Neural cell (in vitro differentiated cells): ENCODE data around the gene LIN37. TPM values are rescaled to one million over a fixed set of nuclear protein-coding genes. Genes with fewer than 3 reads are reported as not detected.

ENCODE experiments used
- H2AFZ ChIP-seq: fragments of 200-600, 300-800 bp; sonication (generic), shearing (Covaris generic); 2 replicates; pipeline ENCODE4 v1.6.0; 2014; ENCODE audit warnings: low read depth, mild to moderate bottlenecking, antibody characterized with exemption, low read length, moderate library complexity
- H3F3A ChIP-seq: fragments of 200-600 bp; shearing (Covaris generic); 2 replicates; pipeline ENCODE4 v1.6.1; 2016; ENCODE audit warnings: mild to moderate bottlenecking, moderate library complexity, mixed read lengths, antibody characterized with exemption, low read length; ENCODE audit not compliant: insufficient read depth, poor library complexity, severe bottlenecking
- H3K27ac ChIP-seq: fragments of 200-600, 300-800 bp; sonication (generic), shearing (Covaris generic); 2 replicates; pipeline ENCODE4 v1.5.1; 2014; ENCODE audit warnings: mild to moderate bottlenecking, low read length, moderate library complexity
- H3K27me3 ChIP-seq: fragments of 300-800, 200-600 bp; sonication (generic), shearing (Covaris generic); 2 replicates; pipeline ENCODE4 v1.6.0; 2014; ENCODE audit warnings: mild to moderate bottlenecking, low read depth, low read length, moderate library complexity; ENCODE audit not compliant: insufficient read depth
- H3K36me3 ChIP-seq: fragments of 300-800, 200-600 bp; sonication (generic), shearing (Covaris generic); 2 replicates; pipeline ENCODE4 v1.5.1; 2014; ENCODE audit warnings: mild to moderate bottlenecking, antibody characterized with exemption, low read length, moderate library complexity; ENCODE audit not compliant: insufficient read depth
- H3K4me2 ChIP-seq: fragments of 300-800, 200-600 bp; sonication (generic), shearing (Covaris generic); 2 replicates; pipeline ENCODE4 v1.6.0; 2014; ENCODE audit warnings: mild to moderate bottlenecking, low read length
- H3K4me3 ChIP-seq: fragments of 300-800, 200-600 bp; sonication (generic), shearing (Covaris generic); 2 replicates; pipeline ENCODE4 v1.5.1; 2014; ENCODE audit warnings: mild to moderate bottlenecking, low read length, moderate library complexity
- H3K79me2 ChIP-seq: fragments of 200-600 bp; shearing (Covaris generic); replicated peaks from 2 replicates; pipeline ENCODE4 v1.6.0; 2014; ENCODE audit warnings: mild to moderate bottlenecking, low read length, moderate library complexity; ENCODE audit not compliant: insufficient read depth
- H3K9ac ChIP-seq: fragments of 300-800, 200-600 bp; sonication (generic), shearing (Covaris generic); 2 replicates; pipeline ENCODE4 v1.6.1; 2016; ENCODE audit warnings: mild to moderate bottlenecking, low read length, mixed read lengths
- H3K9me2 ChIP-seq: fragments of 200-600 bp; shearing (Covaris generic); 2 replicates; pipeline ENCODE4 v1.6.1; 2016; ENCODE audit warnings: mild to moderate bottlenecking, low read length, mixed read lengths; ENCODE audit not compliant: insufficient read depth
- H3K9me3 ChIP-seq: fragments of 200-600, 300-800 bp; sonication (generic), shearing (Covaris generic); 2 replicates; pipeline ENCODE4 v1.6.1; 2016; ENCODE audit warnings: mild to moderate bottlenecking, mixed run types, low read length, moderate library complexity, mixed read lengths
- H4K20me1 ChIP-seq: fragments of 200-600 bp; shearing (Covaris generic); 2 replicates; pipeline ENCODE4 v1.6.1; 2016; ENCODE audit warnings: mild to moderate bottlenecking, mixed run types; ENCODE audit not compliant: insufficient read depth
- EP300 ChIP-seq: fragments of 450-650 bp; conservative IDR thresholded peaks from 2 replicates; pipeline ENCODE4 v1.6.1; 2014; ENCODE audit warnings: antibody characterized with exemption, mild to moderate bottlenecking, moderate library complexity; ENCODE audit not compliant: poor library complexity, severe bottlenecking
- EZH2 ChIP-seq: fragments of 200-600, 300-800 bp; shearing (Covaris generic), sonication (generic); IDR thresholded peaks from 2 replicates; pipeline ENCODE4 v1.6.1; 2014; ENCODE audit warnings: antibody characterized with exemption, low read length, borderline replicate concordance, mild to moderate bottlenecking; ENCODE audit not compliant: insufficient read depth, poor library complexity, severe bottlenecking
- MXI1 ChIP-seq: fragments of 450-650 bp; conservative IDR thresholded peaks from 2 replicates; pipeline ENCODE4 v1.6.1; 2014; ENCODE audit warnings: antibody characterized with exemption, mild to moderate bottlenecking; ENCODE audit not compliant: poor library complexity, severe bottlenecking
- POLR2AphosphoS5 ChIP-seq: IDR thresholded peaks from 2 replicates; pipeline ENCODE4 v1.6.1; 2012
- RAD21 ChIP-seq: fragments of 450-650 bp; conservative IDR thresholded peaks from 2 replicates; pipeline ENCODE4 v1.6.1; 2014; ENCODE audit warnings: antibody characterized with exemption, mild to moderate bottlenecking, moderate library complexity
- SMC3 ChIP-seq: fragments of 450-650 bp; conservative IDR thresholded peaks from 2 replicates; pipeline ENCODE4 v1.6.1; 2014; ENCODE audit warnings: antibody characterized with exemption, mild to moderate bottlenecking, moderate library complexity; ENCODE audit not compliant: poor library complexity
- TAF1 ChIP-seq: IDR thresholded peaks from 2 replicates; pipeline ENCODE4 v1.6.1; 2012; ENCODE audit warnings: low read depth
- polyA plus RNA-seq: library from polyadenylated mRNA; depleted of rRNA; stranded (reverse); fragments of >200 nt; gene quantifications from 2 replicates; pipeline ENCODE4 v1.2.3, GENCODE V29; 2014
- TF ChIP-seq, protein P1 (sequence below): fragments of 450-650 bp; IDR thresholded peaks from 2 replicates; pipeline ENCODE4 v1.5.1; 2014; ENCODE audit warnings: antibody characterized with exemption, mild to moderate bottlenecking, moderate library complexity; ENCODE audit not compliant: poor library complexity, severe bottlenecking
- TF ChIP-seq, protein P2 (sequence below): IDR thresholded peaks from 2 replicates; pipeline ENCODE4 v1.6.1; 2012; ENCODE audit warnings: borderline replicate concordance

Gene LIN37
- polyA plus RNA-seq, 1 donor from 2014 or later, result 25.7 TPM

DNA sequence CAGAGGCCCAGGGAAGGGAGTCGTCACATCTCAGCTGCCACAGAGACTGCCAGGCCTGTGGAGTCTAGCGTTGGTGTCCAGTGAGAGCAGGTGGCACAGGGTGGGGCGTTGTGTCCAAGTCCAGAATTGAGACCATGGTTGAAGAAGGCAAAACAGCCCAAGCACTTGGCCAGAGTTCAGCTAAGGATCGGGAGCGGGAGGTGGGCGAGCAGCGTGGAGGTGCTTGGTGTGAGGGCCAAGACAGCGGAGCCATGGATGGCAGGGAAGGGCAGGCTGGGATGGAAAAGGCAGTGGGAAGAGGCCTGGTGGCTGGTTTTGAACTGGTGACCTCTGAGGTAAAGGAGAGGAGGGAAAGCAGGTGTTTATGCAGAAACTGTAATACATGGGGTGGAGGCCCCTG is 14.1 kb upstream of the LIN37 start:
- no peak overlapping the region for H3K27ac ChIP-seq
- H3K79me2 ChIP-seq, result no peaks in the 10 kb centered on the region
- no peaks in the 10 kb centered on the region for H3K36me3 ChIP-seq
- H3K4me3 ChIP-seq, result no peak overlapping the region
- TF ChIP-seq POLR2AphosphoS5, result no peak
- no peaks in the 10 kb centered on the region for H3K9me3 ChIP-seq
- no peaks in the 10 kb centered on the region for H4K20me1 ChIP-seq
- H3F3A ChIP-seq, result no peaks in the 10 kb centered on the region
- no peak overlapping the region for H3K4me2 ChIP-seq
- no peaks in the 10 kb centered on the region for H3K9me2 ChIP-seq
- no peaks in the 10 kb centered on the region for H3K27me3 ChIP-seq
- H2AFZ ChIP-seq, result no peak overlapping the region
- H3K9ac ChIP-seq, result no peak overlapping the region

DNA sequence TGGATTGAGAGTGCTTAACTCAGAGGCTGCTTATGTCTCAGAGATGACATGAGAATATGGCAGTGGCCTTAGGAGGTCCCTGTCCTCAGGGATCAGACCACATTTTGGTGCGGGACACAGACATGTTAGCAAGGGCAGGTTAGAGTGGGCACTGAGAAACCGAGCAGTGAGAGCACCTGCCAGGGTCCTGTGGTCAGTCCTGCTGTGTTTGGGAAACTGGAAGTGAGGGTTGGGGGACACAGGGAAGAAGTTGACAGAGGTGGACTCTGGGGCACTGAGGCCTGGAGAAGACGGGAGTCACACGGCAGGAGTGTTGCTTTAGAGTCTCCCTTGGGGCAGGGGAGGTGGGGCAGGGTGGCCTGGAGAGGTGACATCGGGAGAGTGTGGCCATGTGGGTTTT is 13.5 kb upstream of the LIN37 start:
- H3F3A ChIP-seq, result no peaks in the 10 kb centered on the region
- no peaks in the 10 kb centered on the region for H3K9me3 ChIP-seq
- no peak overlapping the region for H2AFZ ChIP-seq
- no peaks in the 10 kb centered on the region for H4K20me1 ChIP-seq
- no peaks in the 10 kb centered on the region for H3K9me2 ChIP-seq
- H3K79me2 ChIP-seq, result no peaks in the 10 kb centered on the region
- no peaks in the 10 kb centered on the region for H3K36me3 ChIP-seq
- TF ChIP-seq RAD21 (no peak), TAF1 (no peak)
- H3K9ac ChIP-seq, result no peak overlapping the region
- no peaks in the 10 kb centered on the region for H3K27me3 ChIP-seq
- H3K27ac ChIP-seq, result no peak overlapping the region
- H3K4me2 ChIP-seq, result no peak overlapping the region
- no peak overlapping the region for H3K4me3 ChIP-seq

DNA sequence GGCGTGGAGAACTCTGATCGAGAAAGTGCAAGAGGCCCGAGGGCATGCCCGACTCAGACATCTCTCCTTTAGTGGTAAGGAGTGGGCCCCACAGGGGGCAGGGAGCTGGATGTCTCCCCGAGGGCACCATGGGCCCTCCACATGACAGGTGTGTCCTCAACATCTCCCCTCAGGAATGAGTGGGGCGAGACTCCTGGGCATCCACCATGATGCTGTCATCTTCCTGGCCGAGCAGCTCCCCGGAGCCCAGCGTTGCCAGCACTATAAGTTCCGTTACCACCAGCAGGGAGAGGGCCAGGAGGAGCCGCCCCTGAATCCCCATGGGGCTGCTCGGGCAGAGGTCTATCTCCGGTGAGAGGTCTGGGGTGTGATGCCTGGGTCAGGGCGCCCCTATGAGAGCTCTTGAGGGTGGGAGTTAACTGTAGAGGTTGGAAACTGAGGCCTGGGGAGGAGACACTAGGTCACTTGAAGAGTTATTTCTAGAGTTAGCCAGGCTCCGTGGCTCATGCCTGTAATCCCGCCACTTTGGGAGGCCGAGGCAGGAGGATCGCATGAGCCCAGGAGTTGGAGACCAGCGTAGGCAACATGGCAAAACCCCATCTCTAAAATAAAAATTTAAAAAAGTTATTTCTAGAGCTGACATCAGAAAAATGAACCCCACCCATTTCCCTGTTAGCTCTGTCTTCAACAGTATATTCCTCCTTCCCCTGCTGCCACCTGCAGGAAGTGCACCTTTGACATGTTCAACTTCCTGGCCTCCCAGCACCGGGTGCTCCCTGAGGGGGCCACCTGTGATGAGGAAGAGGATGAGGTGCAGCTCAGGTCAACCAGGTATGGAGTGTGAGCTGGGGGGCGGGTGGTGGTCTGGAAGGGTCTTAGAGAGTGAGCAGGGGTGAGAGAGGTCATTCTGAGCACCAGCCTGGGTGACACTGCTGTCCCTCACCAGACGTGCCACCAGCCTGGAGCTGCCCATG is 11.2 kb upstream of the LIN37 start:
- Histone ChIP-seq H3K27ac (no peak overlapping the region), H3K9me2 (no peaks in the 10 kb centered on the region), H4K20me1 (no peaks in the 10 kb centered on the region), H3K4me2 (no peak overlapping the region), H2AFZ (no peak overlapping the region), H3K9ac (no peak overlapping the region), H3K27me3 (no peaks in the 10 kb centered on the region), H3K36me3 (no peaks in the 10 kb centered on the region), H3F3A (no peaks in the 10 kb centered on the region), H3K79me2 (no peaks in the 10 kb centered on the region), H3K4me3 (no peak overlapping the region), H3K9me3 (no peaks in the 10 kb centered on the region)
- TF ChIP-seq MXI1 (no peak), EZH2 (no peak), TAF1 (no peak), RAD21 (no peak), SMC3 (no peak), POLR2AphosphoS5 (no peak), EP300 (no peak)
- TF ChIP-seq, protein P1, sequence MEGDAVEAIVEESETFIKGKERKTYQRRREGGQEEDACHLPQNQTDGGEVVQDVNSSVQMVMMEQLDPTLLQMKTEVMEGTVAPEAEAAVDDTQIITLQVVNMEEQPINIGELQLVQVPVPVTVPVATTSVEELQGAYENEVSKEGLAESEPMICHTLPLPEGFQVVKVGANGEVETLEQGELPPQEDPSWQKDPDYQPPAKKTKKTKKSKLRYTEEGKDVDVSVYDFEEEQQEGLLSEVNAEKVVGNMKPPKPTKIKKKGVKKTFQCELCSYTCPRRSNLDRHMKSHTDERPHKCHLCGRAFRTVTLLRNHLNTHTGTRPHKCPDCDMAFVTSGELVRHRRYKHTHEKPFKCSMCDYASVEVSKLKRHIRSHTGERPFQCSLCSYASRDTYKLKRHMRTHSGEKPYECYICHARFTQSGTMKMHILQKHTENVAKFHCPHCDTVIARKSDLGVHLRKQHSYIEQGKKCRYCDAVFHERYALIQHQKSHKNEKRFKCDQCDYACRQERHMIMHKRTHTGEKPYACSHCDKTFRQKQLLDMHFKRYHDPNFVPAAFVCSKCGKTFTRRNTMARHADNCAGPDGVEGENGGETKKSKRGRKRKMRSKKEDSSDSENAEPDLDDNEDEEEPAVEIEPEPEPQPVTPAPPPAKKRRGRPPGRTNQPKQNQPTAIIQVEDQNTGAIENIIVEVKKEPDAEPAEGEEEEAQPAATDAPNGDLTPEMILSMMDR, result no peak
- TF ChIP-seq, protein P2, sequence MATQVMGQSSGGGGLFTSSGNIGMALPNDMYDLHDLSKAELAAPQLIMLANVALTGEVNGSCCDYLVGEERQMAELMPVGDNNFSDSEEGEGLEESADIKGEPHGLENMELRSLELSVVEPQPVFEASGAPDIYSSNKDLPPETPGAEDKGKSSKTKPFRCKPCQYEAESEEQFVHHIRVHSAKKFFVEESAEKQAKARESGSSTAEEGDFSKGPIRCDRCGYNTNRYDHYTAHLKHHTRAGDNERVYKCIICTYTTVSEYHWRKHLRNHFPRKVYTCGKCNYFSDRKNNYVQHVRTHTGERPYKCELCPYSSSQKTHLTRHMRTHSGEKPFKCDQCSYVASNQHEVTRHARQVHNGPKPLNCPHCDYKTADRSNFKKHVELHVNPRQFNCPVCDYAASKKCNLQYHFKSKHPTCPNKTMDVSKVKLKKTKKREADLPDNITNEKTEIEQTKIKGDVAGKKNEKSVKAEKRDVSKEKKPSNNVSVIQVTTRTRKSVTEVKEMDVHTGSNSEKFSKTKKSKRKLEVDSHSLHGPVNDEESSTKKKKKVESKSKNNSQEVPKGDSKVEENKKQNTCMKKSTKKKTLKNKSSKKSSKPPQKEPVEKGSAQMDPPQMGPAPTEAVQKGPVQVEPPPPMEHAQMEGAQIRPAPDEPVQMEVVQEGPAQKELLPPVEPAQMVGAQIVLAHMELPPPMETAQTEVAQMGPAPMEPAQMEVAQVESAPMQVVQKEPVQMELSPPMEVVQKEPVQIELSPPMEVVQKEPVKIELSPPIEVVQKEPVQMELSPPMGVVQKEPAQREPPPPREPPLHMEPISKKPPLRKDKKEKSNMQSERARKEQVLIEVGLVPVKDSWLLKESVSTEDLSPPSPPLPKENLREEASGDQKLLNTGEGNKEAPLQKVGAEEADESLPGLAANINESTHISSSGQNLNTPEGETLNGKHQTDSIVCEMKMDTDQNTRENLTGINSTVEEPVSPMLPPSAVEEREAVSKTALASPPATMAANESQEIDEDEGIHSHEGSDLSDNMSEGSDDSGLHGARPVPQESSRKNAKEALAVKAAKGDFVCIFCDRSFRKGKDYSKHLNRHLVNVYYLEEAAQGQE, result no peak
